Subcutaneous abdominal adipose tissue (tissue), 5 donors: ENCODE results near the gene PCSK5.
"Not testable (repeated sequence)": the region's sequence is repeated elsewhere in the genome, so short reads cannot be mapped to it uniquely, and the experiment has no call there.

ENCODE experiments used
- H3K27ac ChIP-seq: one replicate; pipeline ENCODE4 v1.7.0; 2013; ENCODE audit warnings: low read depth, mild to moderate bottlenecking, inconsistent platforms, low read length, moderate library complexity
- H3K27me3 ChIP-seq, 5 donors: one replicate each; pipeline ENCODE4 v1.7.0; 2013; ENCODE audit warnings: low read length in 5 of 5, inconsistent platforms in 1 of 5; ENCODE audit not compliant: control insufficient read depth in 5 of 5, insufficient read depth in 4 of 5
- H3K36me3 ChIP-seq, 5 donors: one replicate each; pipeline ENCODE4 v1.7.0; 2013; ENCODE audit warnings: low read length in 5 of 5; ENCODE audit not compliant: control insufficient read depth in 5 of 5, insufficient read depth in 5 of 5
- H3K4me1 ChIP-seq, 5 donors: one replicate each; pipeline ENCODE4 v1.7.0; 2013; ENCODE audit warnings: low read length in 5 of 5, mild to moderate bottlenecking in 3 of 5, moderate library complexity in 1 of 5; ENCODE audit not compliant: control insufficient read depth in 5 of 5, insufficient read depth in 5 of 5
- H3K4me3 ChIP-seq, 5 donors: one replicate each; pipeline ENCODE4 v1.7.0; 2013; ENCODE audit warnings: low read length in 5 of 5, low read depth in 1 of 5
- H3K9ac ChIP-seq, 5 donors: one replicate each; pipeline ENCODE4 v1.7.0; 2013; ENCODE audit warnings: low read length in 5 of 5, mild to moderate bottlenecking in 4 of 5, moderate library complexity in 3 of 5
- H3K9me3 ChIP-seq, 5 donors: one replicate each; pipeline ENCODE4 v1.7.0; 2013; ENCODE audit warnings: low read length in 5 of 5; ENCODE audit not compliant: control insufficient read depth in 5 of 5
- donor health status: healthy.
- donor health status: healthy.
- donor health status: healthy.
- donor health status: healthy.
- donor health status: healthy.

PCSK5 gene

DNA sequence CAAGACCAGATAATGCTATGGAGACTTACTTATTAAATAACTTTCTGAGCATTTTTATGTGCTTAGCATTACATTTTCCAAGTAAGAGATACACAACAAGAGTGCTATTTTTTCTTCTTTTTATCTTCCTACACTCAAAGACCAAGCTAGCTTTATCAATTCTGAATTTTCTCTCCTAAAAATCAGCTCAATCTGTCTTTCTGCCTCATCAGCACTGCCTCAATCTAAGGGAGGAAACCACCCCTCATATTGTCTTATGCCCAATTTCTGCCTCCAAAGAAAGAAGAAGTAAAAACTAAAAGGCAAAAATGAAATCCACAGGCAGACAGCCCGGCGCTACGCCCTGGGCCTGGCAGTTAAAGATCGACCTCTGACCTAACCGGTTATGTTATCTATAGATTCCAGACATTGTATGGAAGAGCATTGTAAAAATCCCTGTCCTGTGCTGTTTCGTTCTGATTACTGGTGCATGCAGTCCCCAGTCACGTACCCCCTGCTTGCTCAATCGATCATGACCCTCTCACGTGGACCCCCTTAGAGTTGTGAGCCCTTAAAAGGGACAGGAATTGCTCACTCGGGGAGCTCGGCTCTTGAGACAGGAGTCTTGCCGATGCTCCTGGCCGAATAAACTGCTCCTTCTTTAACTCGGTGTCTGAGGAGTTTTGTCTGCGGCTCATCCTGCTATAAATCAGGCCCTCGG lies 472.0 kb downstream of the PCSK5 start:
- not testable (repeated sequence) for H3K4me3 ChIP-seq, H3K36me3 ChIP-seq, H3K9me3 ChIP-seq, H3K9ac ChIP-seq, H3K27ac ChIP-seq, H3K4me1 ChIP-seq, H3K27me3 ChIP-seq

DNA sequence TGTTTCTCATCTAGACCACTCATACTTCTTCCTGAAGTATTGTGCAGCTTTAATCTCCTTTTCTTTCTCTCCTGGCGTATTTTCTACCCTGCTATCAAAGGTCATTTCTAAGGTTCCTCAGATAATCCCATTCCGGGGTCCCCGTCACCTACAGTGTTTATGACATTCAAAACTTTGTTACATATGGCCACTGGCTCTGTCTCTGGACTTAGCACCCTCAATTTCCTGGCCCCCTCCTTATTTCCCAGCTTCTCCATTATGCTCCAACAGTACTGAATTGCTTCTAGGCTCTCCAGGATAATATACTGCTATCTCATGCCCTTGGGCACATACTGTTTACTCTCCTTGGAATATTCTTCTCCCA lies 472.5 kb downstream of the PCSK5 start:
- H3K27ac ChIP-seq = no peak overlapping the region
- no peak overlapping the region for H3K9ac ChIP-seq
- no peaks in the 10 kb centered on the region for H3K27me3 ChIP-seq
- H3K4me1 ChIP-seq = no peaks in the 10 kb centered on the region
- no peaks in the 10 kb centered on the region for H3K9me3 ChIP-seq
- no peaks in the 10 kb centered on the region for H3K36me3 ChIP-seq
- H3K4me3 ChIP-seq = no peak overlapping the region

DNA sequence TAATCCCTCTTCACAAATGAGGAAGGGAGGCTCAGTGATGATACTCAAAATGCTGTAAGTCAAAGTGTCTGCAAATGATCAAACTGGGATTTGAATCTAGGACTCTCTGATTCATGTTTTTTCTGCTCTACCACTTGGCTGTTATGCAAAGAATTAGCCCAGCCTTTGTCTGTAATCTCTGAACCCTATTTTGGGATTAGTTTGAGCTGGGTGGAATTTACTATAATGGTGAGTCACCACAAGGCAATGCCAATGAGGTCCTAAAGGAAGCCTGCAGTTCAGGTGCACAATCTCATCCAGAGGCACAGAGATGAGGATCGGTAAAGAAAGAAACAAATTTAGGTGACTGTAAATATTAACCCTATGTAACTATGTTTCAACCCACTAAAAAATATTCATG lies 474.6 kb downstream of the PCSK5 start:
- H3K27me3 ChIP-seq = no peaks in the 10 kb centered on the region
- H3K4me1 ChIP-seq = no peaks in the 10 kb centered on the region
- no peak overlapping the region for H3K4me3 ChIP-seq
- H3K9me3 ChIP-seq = no peaks in the 10 kb centered on the region
- no peak overlapping the region for H3K9ac ChIP-seq
- H3K36me3 ChIP-seq = no peaks in the 10 kb centered on the region
- H3K27ac ChIP-seq = no peak overlapping the region

DNA sequence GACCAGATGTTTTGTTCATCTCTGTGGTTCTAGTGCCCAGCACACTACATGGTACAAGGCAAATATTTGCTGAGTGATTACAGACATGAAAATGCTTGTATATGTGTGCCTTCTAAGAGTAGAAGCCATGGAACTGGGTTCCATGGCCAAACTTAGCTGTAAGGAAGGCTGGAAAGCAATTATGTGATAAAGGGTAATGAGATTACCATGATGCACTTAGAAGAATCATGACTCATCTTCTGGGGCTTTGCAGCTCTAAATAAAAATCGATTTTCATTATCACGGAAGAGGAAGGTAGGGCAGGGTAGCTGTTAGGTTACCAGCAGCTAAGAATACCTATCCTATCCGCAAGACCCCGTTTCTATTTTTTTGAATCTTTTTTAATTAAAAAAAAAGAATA lies 475.8 kb downstream of the PCSK5 start:
- Histone ChIP-seq H3K4me1 (no peaks in the 10 kb centered on the region), H3K36me3 (no peaks in the 10 kb centered on the region)

DNA sequence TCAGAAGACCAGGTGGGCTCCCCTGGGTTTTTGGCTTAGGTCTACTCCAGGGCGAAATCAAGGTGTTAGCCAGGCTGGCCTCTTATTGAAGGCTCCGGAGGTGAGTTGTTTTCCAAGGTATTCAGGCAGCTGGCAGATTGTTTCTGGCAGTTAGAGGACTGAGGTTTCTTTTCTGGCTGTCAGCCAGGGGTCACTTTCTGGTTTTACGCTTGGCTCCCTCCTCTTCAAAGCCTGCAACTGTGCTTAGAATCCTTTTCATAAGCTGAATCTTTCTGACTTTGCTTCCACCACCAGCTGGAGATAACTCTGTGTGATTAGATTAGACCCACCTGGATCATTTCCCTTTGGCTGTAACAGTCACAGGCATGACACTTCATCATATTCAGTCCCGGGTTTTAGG lies 479.1 kb downstream of the PCSK5 start:
- Histone ChIP-seq H3K9ac (no peak overlapping the region), H3K9me3 (no peaks in the 10 kb centered on the region), H3K27ac (no peak overlapping the region), H3K27me3 (no peaks in the 10 kb centered on the region), H3K4me3 (no peak overlapping the region), H3K36me3 (no peaks in the 10 kb centered on the region), H3K4me1 (peaks cover 5 to 14% (median 12%) of the 10 kb centered on the region in 5 donors)

More for the DNA sequence above, 475.8 kb downstream of the PCSK5 start:
- Histone ChIP-seq H3K9ac (no peak overlapping the region), H3K27me3 (no peaks in the 10 kb centered on the region), H3K27ac (no peak overlapping the region), H3K9me3 (no peaks in the 10 kb centered on the region), H3K4me3 (no peak overlapping the region)

DNA sequence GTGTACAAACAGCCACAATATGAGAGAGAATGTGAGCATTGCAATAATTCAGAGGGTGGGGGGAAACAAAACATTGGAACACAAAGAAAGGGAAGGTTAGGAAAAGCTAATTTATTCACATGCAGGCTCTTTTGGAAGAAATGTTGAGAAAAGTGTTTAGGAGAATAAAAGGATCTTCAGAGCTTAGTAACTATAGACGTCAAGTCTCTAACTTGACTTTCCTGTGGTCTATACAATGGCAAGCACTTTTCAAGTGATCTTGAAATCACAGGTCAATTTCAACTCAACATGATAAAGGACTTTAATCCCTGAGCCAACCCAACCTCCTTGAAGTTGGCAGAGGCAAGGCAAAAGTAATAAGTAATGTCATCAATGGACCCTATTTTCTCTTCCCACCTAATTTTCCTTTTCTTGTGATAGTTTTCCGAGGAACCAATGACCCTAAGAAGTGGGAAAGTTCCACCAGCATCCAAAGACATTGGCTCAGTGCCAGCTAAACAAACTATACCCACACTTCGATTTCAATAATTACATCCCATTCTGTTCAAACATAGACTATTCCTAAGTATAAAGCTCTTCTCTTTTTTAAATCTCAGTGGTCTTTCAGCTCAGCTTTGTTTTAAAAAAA lies 480.0 kb downstream of the PCSK5 start:
- Histone ChIP-seq H3K4me3 (no peak overlapping the region), H3K36me3 (no peaks in the 10 kb centered on the region), H3K9me3 (no peaks in the 10 kb centered on the region), H3K9ac (no peak overlapping the region), H3K27ac (no peak overlapping the region), H3K4me1 (peaks cover 9 to 19% (median 14%) of the 10 kb centered on the region in 5 donors), H3K27me3 (no peaks in the 10 kb centered on the region)

DNA sequence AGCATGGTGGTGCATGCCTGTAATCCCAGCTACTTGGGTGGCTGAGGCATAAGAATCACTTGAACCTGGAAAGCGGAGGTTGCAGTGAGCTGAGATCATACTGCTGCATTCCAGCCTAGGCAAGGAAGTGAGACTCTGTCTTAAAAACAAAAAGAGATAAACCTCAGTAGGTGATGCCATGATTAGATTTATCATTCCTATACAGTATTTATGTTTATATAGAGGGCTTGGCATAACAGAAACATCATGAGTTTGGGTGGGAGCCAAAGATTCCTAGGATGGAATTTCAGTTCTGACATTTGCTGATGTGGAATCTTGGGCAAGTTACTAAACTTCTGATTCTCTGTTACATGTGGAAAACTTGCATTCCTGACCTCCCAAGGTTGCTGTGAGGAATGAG lies 481.4 kb downstream of the PCSK5 start:
- Histone ChIP-seq H3K9me3 (no peaks in the 10 kb centered on the region), H3K9ac (no peak overlapping the region), H3K27ac (no peak overlapping the region), H3K4me3 (no peak overlapping the region), H3K4me1 (peaks cover 9 to 19% (median 14%) of the 10 kb centered on the region in 5 donors), H3K36me3 (no peaks in the 10 kb centered on the region), H3K27me3 (no peaks in the 10 kb centered on the region)

DNA sequence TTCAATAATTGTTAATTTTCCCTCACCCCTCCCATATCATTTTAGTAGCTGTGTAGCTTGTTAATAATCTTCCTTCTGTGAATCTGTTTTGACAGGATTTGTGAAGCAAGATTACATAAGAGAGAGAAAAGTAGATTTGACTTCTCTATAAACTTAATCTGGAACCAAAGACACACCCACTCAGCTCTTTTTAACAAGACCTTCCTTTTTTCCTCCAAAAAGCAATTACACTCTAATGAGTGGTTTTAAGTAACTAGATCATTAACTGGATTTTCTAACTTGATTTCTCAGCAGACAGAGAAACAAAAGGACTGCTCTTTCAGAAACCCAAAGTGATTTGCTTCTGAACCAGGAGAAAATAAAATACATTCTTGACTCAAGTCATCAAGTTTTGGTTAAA lies 481.9 kb downstream of the PCSK5 start:
- Histone ChIP-seq H3K27ac (no peak overlapping the region), H3K9me3 (no peaks in the 10 kb centered on the region), H3K27me3 (no peaks in the 10 kb centered on the region), H3K9ac (no peak overlapping the region), H3K36me3 (no peaks in the 10 kb centered on the region), H3K4me1 (peaks cover 9 to 19% (median 14%) of the 10 kb centered on the region in 5 donors), H3K4me3 (no peak overlapping the region)

DNA sequence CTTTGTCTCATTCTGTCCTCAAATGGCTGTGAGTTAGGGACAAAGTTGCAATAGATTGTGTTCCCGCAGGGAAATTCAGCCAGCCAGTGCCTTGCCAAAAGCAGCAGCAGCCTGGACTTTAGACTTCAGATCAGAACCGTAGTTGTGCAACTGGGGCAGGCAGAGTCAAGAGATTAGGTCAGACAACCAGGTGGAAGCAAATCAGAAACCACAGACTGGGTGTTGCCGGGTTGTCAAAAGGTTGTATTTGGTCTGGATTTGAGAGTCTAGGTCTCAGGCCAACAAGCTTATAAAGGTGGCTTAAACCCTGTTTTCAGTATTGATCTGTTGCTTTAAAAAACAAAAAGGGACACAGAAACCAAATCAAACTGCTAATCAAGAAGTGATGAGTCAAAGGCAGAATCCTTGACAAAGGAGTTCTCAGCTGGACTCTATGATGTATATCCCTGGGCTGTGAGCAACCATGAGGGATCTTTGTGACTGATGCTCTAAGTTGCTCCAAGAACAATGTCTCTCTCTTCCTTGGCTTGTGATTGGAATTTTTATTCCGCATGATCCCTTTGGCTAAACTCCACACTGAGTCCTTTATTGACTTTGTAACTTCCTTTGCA lies 482.8 kb downstream of the PCSK5 start:
- Histone ChIP-seq H3K9ac (no peak overlapping the region), H3K27ac (no peak overlapping the region), H3K4me3 (no peak overlapping the region), H3K9me3 (no peaks in the 10 kb centered on the region), H3K36me3 (no peaks in the 10 kb centered on the region), H3K27me3 (no peaks in the 10 kb centered on the region), H3K4me1 (peaks cover 9 to 19% (median 14%) of the 10 kb centered on the region in 5 donors)

DNA sequence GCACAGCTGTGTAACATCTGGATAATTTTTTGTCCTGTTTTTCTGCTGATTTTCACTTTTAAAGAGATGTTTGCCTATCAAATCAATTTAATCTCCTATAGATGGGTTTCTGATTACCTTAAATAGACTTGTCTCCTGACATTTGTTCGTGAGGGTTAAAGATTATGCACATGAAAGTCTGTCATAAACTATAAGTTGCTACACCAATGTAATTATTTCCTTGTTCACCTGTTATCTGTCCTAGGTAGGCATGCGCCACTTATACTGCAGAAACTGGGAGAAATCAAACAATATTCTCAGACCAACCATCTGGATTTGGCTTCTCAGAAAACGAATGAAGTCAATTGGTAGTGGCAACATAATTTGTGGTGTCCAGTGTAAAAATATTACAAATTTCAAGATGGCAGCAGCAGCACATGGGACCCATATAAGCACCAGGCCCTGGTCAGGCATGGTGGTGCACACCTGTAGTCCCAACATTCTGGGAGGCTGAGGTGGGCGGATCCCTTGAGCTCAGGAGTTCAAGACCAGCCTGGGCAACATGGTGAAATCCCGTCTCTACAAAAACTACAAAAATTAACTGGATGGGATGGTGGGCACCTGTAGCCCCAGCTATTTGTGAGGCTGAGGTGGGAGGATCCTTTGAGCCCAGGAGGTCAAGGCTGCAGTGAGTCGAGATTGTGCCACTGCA lies 483.5 kb downstream of the PCSK5 start:
- H3K4me3 ChIP-seq = no peak overlapping the region
- no peaks in the 10 kb centered on the region for H3K36me3 ChIP-seq
- no peak overlapping the region for H3K9ac ChIP-seq
- no peaks in the 10 kb centered on the region for H3K9me3 ChIP-seq
- peaks cover 9 to 19% (median 14%) of the 10 kb centered on the region in 5 donors for H3K4me1 ChIP-seq
- no peaks in the 10 kb centered on the region for H3K27me3 ChIP-seq
- no peak overlapping the region for H3K27ac ChIP-seq
